GM23248 (cell line): ENCODE results near the gene SEMA3C.

Source experiments
- EZH2 ChIP-seq: fragments of 200-600 bp; sonication (generic); IDR thresholded peaks from 2 replicates; pipeline ENCODE4 v1.6.1; 2018; ENCODE audit warnings: antibody characterized with exemption, mild to moderate bottlenecking; ENCODE audit not compliant: insufficient read depth, poor library complexity, severe bottlenecking
- EZH2phosphoT487 ChIP-seq: fragments of 200-600 bp; sonication (generic); IDR thresholded peaks from 2 replicates; pipeline ENCODE4 v1.6.1; 2018; ENCODE audit warnings: antibody characterized with exemption, moderate library complexity, mild to moderate bottlenecking, low read depth; ENCODE audit not compliant: insufficient read depth

- TF ChIP-seq EZH2, result no peak
- TF ChIP-seq EZH2phosphoT487, result no peak
Measured at GRCh38 chr7:80766724-80767123, 152.1 kb downstream of the SEMA3C start.
